ENCODE results near the gene RASSF7. TPM values are rescaled to one million over a fixed set of nuclear protein-coding genes. Genes with fewer than 3 reads are reported as not detected.
"Not testable (repeated sequence)": the region's sequence is repeated elsewhere in the genome, so short reads cannot be mapped to it uniquely, and the experiment has no call there.

Gene RASSF7
- total and polyA plus RNA-seq, 8 donors = 17.6 to 253 (median 29.5) TPM

DNA sequence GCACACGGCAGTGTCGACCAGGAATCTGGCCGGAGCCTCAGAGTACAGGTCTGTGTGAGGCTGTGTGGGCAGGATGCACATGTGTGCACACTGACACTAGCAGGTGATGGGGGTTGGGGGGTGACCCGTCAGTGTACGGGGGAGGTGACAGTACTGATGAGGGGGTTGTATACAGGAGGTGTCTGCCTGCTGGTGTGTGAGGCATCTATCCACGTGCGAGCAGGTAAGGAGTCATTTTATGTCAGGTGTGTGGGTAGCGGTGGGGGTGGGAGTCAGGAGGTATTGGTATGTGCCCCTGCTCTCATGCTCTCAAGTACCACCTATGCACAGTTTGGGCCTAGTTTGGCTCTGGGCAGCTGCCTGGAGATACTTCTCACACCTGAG is 11.0 kb downstream of the RASSF7 start:
- FAIRE-seq = no peak
- no peaks in the 10 kb centered on the region for H3K9me3 ChIP-seq
- ATAC-seq = no peak
- no peaks in the 10 kb centered on the region for H3K36me3 ChIP-seq
- no peaks in the 10 kb centered on the region for H3K27me3 ChIP-seq
- DNase-seq = no peak
- 69 to 72% methylated on average over 8 of the region's 8 CpGs for WGBS, 2 donors
- H3K4me1 ChIP-seq = peaks cover 0 to 7% (median 0%) of the 10 kb centered on the region in 3 donors
- TF ChIP-seq, protein P1, sequence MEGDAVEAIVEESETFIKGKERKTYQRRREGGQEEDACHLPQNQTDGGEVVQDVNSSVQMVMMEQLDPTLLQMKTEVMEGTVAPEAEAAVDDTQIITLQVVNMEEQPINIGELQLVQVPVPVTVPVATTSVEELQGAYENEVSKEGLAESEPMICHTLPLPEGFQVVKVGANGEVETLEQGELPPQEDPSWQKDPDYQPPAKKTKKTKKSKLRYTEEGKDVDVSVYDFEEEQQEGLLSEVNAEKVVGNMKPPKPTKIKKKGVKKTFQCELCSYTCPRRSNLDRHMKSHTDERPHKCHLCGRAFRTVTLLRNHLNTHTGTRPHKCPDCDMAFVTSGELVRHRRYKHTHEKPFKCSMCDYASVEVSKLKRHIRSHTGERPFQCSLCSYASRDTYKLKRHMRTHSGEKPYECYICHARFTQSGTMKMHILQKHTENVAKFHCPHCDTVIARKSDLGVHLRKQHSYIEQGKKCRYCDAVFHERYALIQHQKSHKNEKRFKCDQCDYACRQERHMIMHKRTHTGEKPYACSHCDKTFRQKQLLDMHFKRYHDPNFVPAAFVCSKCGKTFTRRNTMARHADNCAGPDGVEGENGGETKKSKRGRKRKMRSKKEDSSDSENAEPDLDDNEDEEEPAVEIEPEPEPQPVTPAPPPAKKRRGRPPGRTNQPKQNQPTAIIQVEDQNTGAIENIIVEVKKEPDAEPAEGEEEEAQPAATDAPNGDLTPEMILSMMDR (IDR thresholded peaks at IDR 0.05) = no peak
- intact Hi-C loops (cut with DNase I) = no loop called here
- no peak overlapping the region for H3K4me3 ChIP-seq
- H3K27ac ChIP-seq = no peak overlapping the region

DNA sequence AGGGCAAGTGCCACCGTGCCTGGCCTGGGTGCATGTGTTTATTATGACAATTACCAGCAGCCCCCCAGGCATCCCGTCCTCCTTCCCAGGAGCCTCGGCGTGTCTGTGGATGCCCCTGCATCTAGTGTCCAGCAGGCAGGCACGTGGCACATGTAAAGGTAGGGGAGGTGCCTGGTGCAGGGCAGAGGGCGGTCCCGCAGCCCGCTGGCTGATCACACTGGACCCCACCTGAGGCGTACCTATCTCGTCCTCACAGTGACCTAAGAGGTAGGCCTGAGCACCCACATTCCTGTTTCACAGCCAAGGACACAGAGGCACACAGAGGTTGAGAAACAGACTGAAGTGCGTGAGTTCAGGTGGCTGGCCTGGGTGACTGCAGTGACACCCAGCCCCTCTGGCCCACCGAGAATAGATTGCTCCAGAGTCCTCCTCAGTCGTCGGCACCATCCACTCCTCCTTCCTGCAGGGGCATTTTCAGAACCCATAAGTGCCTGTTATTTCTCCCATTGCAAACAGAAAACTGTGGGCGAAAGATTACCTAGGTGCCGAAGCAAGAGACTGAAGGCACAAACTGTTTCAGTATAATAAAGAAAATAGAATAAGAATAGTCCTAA is 12.5 kb downstream of the RASSF7 start:
- H3K4me1 ChIP-seq = peaks cover 9 to 13% (median 13%) of the 10 kb centered on the region in 3 donors
- no peaks in the 10 kb centered on the region for H3K27me3 ChIP-seq
- 87 to 92% methylated on average over 16 of the region's 16 CpGs for WGBS, 2 donors
- no peak overlapping the region for H3K27ac ChIP-seq
- intact Hi-C loops (cut with DNase I) = no loop called here
- DNase-seq = no peak
- FAIRE-seq = no peak
- H3K9me3 ChIP-seq = no peaks in the 10 kb centered on the region
- H3K4me3 ChIP-seq = no peak overlapping the region
- no peak for ATAC-seq
- TF ChIP-seq, protein P1 (IDR thresholded peaks at IDR 0.05) = no peak
- no peaks in the 10 kb centered on the region for H3K36me3 ChIP-seq

DNA sequence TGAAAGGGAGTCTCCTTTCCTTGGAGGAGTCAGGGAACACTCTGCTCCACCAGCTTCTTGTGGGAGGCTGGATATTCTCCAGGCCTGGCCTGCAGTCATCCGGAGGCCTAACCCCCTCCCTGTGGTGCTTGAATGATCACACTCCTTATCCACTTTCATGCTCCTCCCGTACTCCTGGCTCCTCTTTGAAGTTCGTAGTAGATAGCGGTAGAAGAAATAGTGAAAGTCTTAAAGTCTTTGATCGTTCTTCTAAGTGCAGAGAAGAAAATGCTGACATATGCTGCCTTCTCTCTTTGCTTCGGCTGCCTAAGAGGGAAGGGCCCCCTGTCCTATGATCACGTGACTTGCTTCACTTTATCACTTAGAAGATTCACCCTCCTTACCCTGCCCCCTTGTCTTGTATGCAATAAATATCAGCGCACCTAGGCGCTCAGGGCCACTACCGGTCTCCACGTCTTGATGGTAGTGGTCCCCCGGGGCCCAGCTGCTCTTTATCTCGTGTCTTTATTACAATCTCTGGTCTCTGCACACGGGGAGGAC is 13.3 kb downstream of the RASSF7 start:
- DNase-seq = peak in 1 of 6 donors; percentile 17
- intact Hi-C loops (cut with DNase I); H3K27ac ChIP-seq; H3K4me3 ChIP-seq; ATAC-seq; H3K36me3 ChIP-seq; H3K27me3 ChIP-seq; FAIRE-seq; H3K9me3 ChIP-seq: not testable (repeated sequence)
- 69 to 75% methylated on average over 14 of the region's 14 CpGs for WGBS, 2 donors
- peaks cover 13 to 21% (median 17%) of the 10 kb centered on the region in 3 donors for H3K4me1 ChIP-seq

DNA sequence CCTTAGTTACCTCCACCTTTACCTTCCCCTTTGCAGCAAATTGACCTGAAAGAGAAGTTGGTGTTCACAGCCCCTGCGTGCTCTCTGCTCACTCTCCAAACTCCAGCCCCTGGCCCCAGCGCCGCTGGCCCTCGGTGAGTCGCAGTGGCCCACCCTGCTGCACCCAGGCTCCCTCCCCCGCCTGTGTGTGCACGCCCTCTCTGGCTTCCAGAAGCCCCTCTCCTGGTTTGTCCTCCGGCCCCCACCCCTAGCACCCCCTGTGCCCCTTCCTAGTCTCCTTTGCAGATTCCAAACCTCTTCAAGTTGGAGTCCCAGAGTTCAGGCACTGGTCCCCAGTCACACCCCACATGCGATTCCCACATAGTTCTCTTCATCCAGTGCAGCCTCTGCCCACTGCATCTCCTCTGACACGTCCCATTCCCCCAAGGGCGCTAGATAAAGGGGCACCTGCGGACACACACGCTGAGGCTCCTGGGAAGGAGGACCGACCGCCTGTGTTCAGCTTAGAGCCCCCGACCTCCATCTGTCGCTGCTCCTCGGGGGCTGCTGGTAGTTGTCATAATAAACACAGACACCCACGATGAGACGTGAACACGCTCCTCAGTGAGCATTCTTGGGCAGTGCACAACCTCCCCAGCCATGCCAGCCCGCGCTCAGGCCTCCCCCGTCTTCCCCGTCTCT is 14.0 kb downstream of the RASSF7 start:
- Histone ChIP-seq H3K9me3 (no peaks in the 10 kb centered on the region), H3K27me3 (no peaks in the 10 kb centered on the region), H3K27ac (peak overlapping the region in 1 of 4 donors; percentile 63), H3K36me3 (no peaks in the 10 kb centered on the region), H3K4me1 (peaks cover 20 to 24% (median 21%) of the 10 kb centered on the region in 3 donors), H3K4me3 (peak overlapping the region in 3 of 4 donors; percentile 65 to 79 (median 70))
- WGBS, 2 donors = 32 to 33% methylated on average over 25 of the region's 25 CpGs
- no peak for ATAC-seq
- peak in 2 of 6 donors; percentile 58 to 71 for DNase-seq
- no peak for FAIRE-seq
- TF ChIP-seq, protein P1 (IDR thresholded peaks at IDR 0.05) = no peak
- intact Hi-C loops (cut with DNase I) = no loop called here

DNA sequence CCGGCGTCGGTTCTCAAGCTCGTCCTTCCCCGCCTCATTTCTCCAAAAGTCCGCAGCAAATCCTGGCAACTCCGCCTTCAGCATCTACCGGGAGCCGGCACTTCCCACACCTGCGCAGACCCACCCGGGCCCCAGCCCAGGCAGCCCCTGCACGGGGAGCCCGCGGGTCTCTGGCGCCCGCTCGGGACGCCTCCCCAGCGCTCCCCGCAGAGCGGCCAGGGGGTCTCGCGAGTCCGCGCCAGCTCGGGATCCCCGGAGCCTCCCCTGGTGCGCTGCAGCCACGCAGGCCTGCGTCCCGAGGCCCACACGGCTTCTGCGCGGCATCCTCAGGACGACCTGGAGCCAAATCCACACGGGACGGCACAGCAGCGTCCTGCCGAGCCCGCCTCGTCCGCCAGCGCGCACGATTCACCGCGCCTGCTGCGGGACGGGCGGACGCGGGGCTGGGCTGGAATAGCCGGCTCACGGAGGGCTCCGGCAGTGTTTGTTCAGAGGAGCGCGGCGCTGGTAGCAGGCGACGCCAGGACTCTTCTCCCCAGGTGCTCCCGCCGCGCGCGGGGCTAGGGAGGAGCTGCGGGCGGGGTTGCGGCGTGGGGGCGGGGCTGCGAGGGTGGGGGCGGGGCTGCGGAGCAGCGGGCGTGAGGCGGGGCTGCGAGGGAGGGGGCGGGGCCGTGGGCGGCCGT is 14.7 kb downstream of the RASSF7 start:
- no peaks in the 10 kb centered on the region for H3K36me3 ChIP-seq
- ATAC-seq = peak; percentile 2 to 78 (median 64)
- no peaks in the 10 kb centered on the region for H3K9me3 ChIP-seq
- no peak for FAIRE-seq
- H3K4me1 ChIP-seq = peaks cover 22 to 31% (median 26%) of the 10 kb centered on the region in 3 donors
- H3K27ac ChIP-seq = peak overlapping the region; percentile 49 to 63 (median 54)
- intact Hi-C loops (cut with DNase I) = no loop called here
- TF ChIP-seq, protein P1 (IDR thresholded peaks at IDR 0.05) = no peak
- peak overlapping the region; percentile 55 to 79 (median 68) for H3K4me3 ChIP-seq
- peak; percentile 61 to 92 (median 72) for DNase-seq
- 1 to 2% methylated on average over 51 to 72 of the region's 81 CpGs for WGBS, 2 donors
- no peaks in the 10 kb centered on the region for H3K27me3 ChIP-seq
